Stimulated activated naive CD8-positive, alpha-beta T cell treated with anti-CD3 and anti-CD28 coated beads, Interleukin-15, Interleukin-2, amounts not matched to agents 100 ng/mL and 50 ng/mL, for 24 hours (primary cell): ENCODE data around the gene SLC26A1.

ENCODE experiments used
- H3K27ac Mint-ChIP-seq: one replicate; pipeline ENCODE4 v1.8.0; 2021; ENCODE audit warnings: mild to moderate bottlenecking, mixed read lengths
- H3K27me3 Mint-ChIP-seq: one replicate; pipeline ENCODE4 v1.8.0; 2021; ENCODE audit warnings: mixed read lengths
- H3K36me3 Mint-ChIP-seq: one replicate; pipeline ENCODE4 v1.8.0; 2021; ENCODE audit warnings: low read depth, mixed read lengths
- H3K4me1 Mint-ChIP-seq: one replicate; pipeline ENCODE4 v1.8.0; 2021; ENCODE audit warnings: low read depth, mixed read lengths
- H3K4me3 Mint-ChIP-seq: one replicate; pipeline ENCODE4 v1.8.0; 2021; ENCODE audit warnings: mild to moderate bottlenecking, mixed read lengths
- H3K9me3 Mint-ChIP-seq: one replicate; pipeline ENCODE4 v1.8.0; 2021; ENCODE audit warnings: mixed read lengths

The SLC26A1 gene

DNA sequence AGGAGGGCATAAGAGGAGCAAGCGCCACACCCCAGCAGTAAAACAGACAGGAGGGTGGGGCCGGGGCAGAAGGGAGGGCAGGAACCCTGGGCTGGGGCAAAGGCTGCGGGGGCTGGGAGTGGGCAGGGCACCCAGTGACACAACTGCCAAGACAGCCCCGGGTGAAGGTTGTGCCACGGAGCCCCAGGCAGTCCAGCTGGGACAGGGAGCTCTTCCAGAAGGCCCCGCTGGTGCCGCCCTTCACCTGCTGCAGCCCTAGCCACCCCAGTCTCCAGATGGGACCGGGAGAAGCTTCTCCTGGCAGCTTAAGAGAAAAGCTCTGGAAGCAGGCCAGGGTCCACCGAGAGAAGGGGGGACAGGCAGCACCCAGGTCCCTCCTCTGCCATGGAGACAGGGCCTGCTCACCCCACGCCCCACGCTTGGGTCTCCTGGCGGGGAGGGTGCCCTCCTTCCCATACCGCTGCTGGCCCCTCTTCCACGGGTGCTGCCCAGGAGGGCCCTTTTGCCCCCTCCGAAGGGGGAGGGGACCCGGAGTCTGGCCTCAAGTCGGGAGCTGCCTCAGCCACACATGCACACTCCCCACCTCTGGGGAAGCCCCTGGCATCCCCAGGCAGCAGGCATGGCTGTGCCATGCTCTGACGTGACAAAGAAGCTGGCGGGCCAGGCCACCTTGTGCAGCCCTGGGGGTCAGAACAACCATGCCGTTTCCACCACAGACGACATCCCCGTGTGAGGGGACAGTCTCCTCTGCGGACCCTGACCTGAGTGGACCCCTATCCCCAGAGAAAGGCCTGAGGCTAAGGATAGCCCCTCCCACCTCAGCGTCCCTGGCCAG lies 21.3 kb downstream of the SLC26A1 start:
- Mint-ChIP-seq H3K4me3 (peak overlapping the region; percentile 55), H3K27me3 (no peaks in the 10 kb centered on the region), H3K27ac (no peak overlapping the region), H3K4me1 (peaks cover 11% of the 10 kb centered on the region), H3K9me3 (no peaks in the 10 kb centered on the region), H3K36me3 (no peaks in the 10 kb centered on the region)

GRCh38 chr4:970854-971520 lies 22.2 kb downstream of the SLC26A1 start:
- no peak overlapping the region for H3K27ac Mint-ChIP-seq
- no peaks in the 10 kb centered on the region for H3K9me3 Mint-ChIP-seq
- no peaks in the 10 kb centered on the region for H3K36me3 Mint-ChIP-seq
- no peaks in the 10 kb centered on the region for H3K27me3 Mint-ChIP-seq
- peaks cover 11% of the 10 kb centered on the region for H3K4me1 Mint-ChIP-seq
- peak overlapping the region; percentile 28 for H3K4me3 Mint-ChIP-seq

GRCh38 chr4:970046-970745 lies 23.0 kb downstream of the SLC26A1 start:
- Mint-ChIP-seq H3K4me3 (peak overlapping the region; percentile 28), H3K36me3 (no peaks in the 10 kb centered on the region), H3K9me3 (no peaks in the 10 kb centered on the region), H3K27ac (no peak overlapping the region), H3K4me1 (peaks cover 11% of the 10 kb centered on the region), H3K27me3 (no peaks in the 10 kb centered on the region)

- no peak overlapping the region for H3K27ac Mint-ChIP-seq
- no peaks in the 10 kb centered on the region for H3K27me3 Mint-ChIP-seq
- H3K4me1 Mint-ChIP-seq: peaks cover 11% of the 10 kb centered on the region
- H3K4me3 Mint-ChIP-seq: no peak overlapping the region
- H3K9me3 Mint-ChIP-seq: no peaks in the 10 kb centered on the region
- no peaks in the 10 kb centered on the region for H3K36me3 Mint-ChIP-seq
Measured at GRCh38 chr4:968621-969394, 24.4 kb downstream of the SLC26A1 start.

DNA sequence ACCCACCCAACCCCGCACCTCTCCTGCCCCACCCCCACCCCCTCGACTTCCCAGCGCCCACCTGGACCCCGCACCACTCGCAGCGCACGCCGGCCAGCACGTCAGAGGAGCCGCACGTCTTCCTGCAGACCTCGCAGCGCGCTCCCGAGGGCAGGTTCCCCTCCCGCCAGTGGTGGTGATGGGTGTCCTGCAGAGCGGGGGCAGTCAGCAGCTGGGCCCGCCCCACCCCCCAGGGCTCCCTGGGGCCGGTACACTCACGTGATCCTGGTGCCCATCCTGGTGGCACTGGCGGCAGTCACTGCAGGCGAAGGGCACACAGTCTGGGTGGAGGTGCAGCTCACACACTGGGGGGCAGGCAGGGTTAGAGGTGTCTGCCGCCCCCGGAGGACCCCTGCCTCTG lies 25.0 kb downstream of the SLC26A1 start:
- H3K27ac Mint-ChIP-seq: no peak overlapping the region
- no peaks in the 10 kb centered on the region for H3K9me3 Mint-ChIP-seq
- H3K4me1 Mint-ChIP-seq: peaks cover 11% of the 10 kb centered on the region
- H3K36me3 Mint-ChIP-seq: no peaks in the 10 kb centered on the region
- H3K27me3 Mint-ChIP-seq: no peaks in the 10 kb centered on the region
- no peak overlapping the region for H3K4me3 Mint-ChIP-seq

DNA sequence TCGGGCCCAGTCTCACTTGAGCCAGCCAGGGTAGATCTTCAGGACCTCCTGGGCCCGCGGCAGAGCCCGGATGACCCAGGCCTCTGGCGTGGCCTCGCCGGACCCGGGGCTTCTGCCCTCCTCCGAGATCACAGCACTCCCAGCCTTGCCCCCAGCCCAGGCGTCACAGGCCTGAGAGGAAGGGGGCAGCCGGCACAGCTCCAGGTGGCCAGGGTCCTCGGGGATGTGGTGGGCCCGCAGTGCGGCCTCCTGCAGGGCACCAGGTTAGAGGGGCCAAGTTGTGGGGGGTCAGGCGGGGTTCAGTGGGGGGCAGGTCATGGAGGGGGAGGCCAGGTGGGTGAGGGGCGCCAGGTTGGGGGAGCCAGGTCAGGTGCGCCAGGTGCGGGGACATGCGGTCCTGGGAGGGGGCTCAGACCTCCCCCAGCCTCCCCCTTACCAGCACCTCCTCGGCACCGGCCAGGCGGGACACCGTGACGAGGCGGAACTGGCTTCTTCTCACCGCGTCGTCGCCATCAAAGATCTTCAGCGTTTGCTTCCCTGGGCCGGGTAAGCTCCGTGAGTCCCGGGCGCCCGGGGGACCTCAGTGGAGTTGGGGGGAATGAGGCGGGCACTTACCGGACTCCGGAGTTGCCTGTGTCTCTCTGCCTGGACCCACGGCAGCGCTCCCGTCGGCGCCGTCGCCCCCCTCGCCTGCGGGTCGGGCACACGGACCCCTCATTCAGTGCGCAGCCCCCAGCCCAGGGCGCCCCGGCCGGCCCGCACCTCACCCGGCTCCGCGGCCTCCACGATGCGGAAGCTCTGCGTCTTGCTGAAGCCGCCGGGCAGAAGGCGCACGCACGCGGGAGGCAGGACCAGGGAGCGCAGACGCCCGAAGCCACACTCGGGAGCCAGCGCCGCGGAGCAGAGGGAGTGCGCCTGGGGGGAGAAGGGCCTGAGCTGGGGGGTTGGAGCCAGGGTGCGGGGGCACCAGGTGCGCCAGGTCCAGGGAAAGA lies 25.8 kb downstream of the SLC26A1 start:
- Mint-ChIP-seq H3K36me3 (no peaks in the 10 kb centered on the region), H3K27me3 (no peaks in the 10 kb centered on the region), H3K27ac (no peak overlapping the region), H3K4me1 (peaks cover 11% of the 10 kb centered on the region), H3K4me3 (no peak overlapping the region), H3K9me3 (no peaks in the 10 kb centered on the region)

DNA sequence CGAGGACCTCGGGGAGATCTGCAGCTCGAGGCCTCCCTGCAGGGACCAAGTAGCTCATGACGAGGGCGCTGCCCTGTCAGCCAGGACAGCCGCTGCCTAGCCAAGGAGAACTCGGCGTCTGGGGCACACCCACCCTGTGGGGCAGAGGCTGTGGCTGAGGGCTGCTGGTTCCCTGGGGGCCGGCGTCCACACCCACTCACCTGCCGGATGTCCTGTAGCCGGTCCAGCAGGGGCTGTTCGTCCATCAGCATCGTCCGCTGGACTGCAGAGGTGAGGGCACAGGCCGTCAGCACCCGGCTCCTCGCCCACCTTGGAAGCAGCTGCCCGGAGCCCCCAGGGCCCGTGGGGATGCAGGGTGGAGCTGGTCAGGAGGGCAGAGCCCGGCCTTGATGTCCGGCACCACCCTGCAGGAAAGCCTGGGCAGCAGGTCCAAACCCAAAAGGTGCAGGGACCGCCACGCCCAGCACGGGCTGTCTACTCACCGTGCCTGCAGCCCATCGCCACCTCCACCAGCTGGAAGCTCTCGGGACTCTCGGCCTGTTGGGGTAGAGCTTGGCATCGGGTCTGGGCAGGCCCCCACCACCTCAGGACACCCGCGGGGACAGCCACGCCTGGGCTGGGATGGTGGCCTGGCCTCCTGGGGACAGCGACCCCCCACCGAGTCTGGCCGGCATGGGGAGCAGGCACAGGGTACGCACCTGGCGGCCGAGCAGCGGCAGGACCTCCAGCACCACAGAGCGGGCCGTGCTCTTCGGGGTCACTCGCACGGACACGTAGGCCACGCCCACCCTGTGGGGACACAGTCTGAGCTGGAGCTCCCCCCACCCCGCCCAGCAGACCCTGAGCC lies 26.7 kb downstream of the SLC26A1 start:
- Mint-ChIP-seq H3K4me3 (no peak overlapping the region), H3K4me1 (peaks cover 11% of the 10 kb centered on the region), H3K27ac (no peak overlapping the region), H3K36me3 (no peaks in the 10 kb centered on the region), H3K27me3 (no peaks in the 10 kb centered on the region), H3K9me3 (no peaks in the 10 kb centered on the region)

- Mint-ChIP-seq H3K4me3 (no peak overlapping the region), H3K27me3 (no peaks in the 10 kb centered on the region), H3K9me3 (no peaks in the 10 kb centered on the region), H3K36me3 (no peaks in the 10 kb centered on the region), H3K4me1 (peaks cover 5% of the 10 kb centered on the region), H3K27ac (no peak overlapping the region)
Measured at GRCh38 chr4:965766-966134, 27.5 kb downstream of the SLC26A1 start.

GRCh38 chr4:965048-965765 lies 28.0 kb downstream of the SLC26A1 start:
- Mint-ChIP-seq H3K4me1 (no peaks in the 10 kb centered on the region), H3K4me3 (no peak overlapping the region), H3K36me3 (no peaks in the 10 kb centered on the region), H3K27me3 (no peaks in the 10 kb centered on the region), H3K9me3 (no peaks in the 10 kb centered on the region), H3K27ac (no peak overlapping the region)

- no peaks in the 10 kb centered on the region for H3K9me3 Mint-ChIP-seq
- H3K36me3 Mint-ChIP-seq: no peaks in the 10 kb centered on the region
- no peak overlapping the region for H3K4me3 Mint-ChIP-seq
- no peaks in the 10 kb centered on the region for H3K4me1 Mint-ChIP-seq
- H3K27me3 Mint-ChIP-seq: no peaks in the 10 kb centered on the region
- no peak overlapping the region for H3K27ac Mint-ChIP-seq
Measured at GRCh38 chr4:964346-965025, 28.7 kb downstream of the SLC26A1 start.

GRCh38 chr4:963276-964225 lies 29.7 kb downstream of the SLC26A1 start:
- H3K36me3 Mint-ChIP-seq: no peaks in the 10 kb centered on the region
- no peaks in the 10 kb centered on the region for H3K9me3 Mint-ChIP-seq
- H3K27ac Mint-ChIP-seq: no peak overlapping the region
- no peaks in the 10 kb centered on the region for H3K4me1 Mint-ChIP-seq
- no peaks in the 10 kb centered on the region for H3K27me3 Mint-ChIP-seq
- no peak overlapping the region for H3K4me3 Mint-ChIP-seq
